Epidermal melanocyte (primary cell): ENCODE results near the gene MS4A6A.
"Not testable (repeated sequence)": the region's sequence is repeated elsewhere in the genome, so short reads cannot be mapped to it uniquely, and the experiment has no call there.

Experiments
- DNase-seq: peaks from one replicate; pipeline ENCODE4 v3.0.0; 2011; ENCODE audit warnings: low spot score; ENCODE audit not compliant: insufficient read length

MS4A6A gene

GRCh38 chr11:60130496-60130895 is 52.4 kb downstream of the MS4A6A start:
- DNase-seq = no peak

GRCh38 chr11:60129853-60130252 is 53.0 kb downstream of the MS4A6A start:
- no peak for DNase-seq

GRCh38 chr11:60128866-60129265 is 54.0 kb downstream of the MS4A6A start:
- not testable (repeated sequence) for DNase-seq

- DNase-seq = no peak
Observed at GRCh38 chr11:60128376-60128775, 54.5 kb downstream of the MS4A6A start.

GRCh38 chr11:60127311-60127811 is 55.5 kb downstream of the MS4A6A start:
- no peak for DNase-seq

- no peak for DNase-seq
Observed at GRCh38 chr11:60125956-60126585, 56.8 kb downstream of the MS4A6A start.

- DNase-seq = no peak
Observed at GRCh38 chr11:60124802-60125432, 58.0 kb downstream of the MS4A6A start.
